SH-SY5Y (cell line): ENCODE results near the gene ADRA1B.

Experiments
- GATA2 ChIP-seq: IDR thresholded peaks from 2 replicates; pipeline ENCODE4 v1.6.1; 2011; ENCODE audit warnings: mild to moderate bottlenecking, low read depth, low read length
- GATA3 ChIP-seq: IDR thresholded peaks from 2 replicates; pipeline ENCODE4 v1.6.1; 2011; ENCODE audit warnings: low read depth, mild to moderate bottlenecking, low read length, moderate library complexity

- TF ChIP-seq GATA2: no peak
- no peak for TF ChIP-seq GATA3
These were observed 70.9 kb downstream of the ADRA1B start for GRCh38 chr5:159987031-159987674.
